ENCODE results near the gene KRTAP5-7. TPM values are rescaled to one million over a fixed set of nuclear protein-coding genes. Genes with fewer than 3 reads are reported as not detected.
"Not testable (repeated sequence)": the region's sequence is repeated elsewhere in the genome, so short reads cannot be mapped to it uniquely, and the experiment has no call there.

The KRTAP5-7 gene
- polyA plus RNA-seq, 3 donors, result 0.03 TPM; not detected in 2

DNA sequence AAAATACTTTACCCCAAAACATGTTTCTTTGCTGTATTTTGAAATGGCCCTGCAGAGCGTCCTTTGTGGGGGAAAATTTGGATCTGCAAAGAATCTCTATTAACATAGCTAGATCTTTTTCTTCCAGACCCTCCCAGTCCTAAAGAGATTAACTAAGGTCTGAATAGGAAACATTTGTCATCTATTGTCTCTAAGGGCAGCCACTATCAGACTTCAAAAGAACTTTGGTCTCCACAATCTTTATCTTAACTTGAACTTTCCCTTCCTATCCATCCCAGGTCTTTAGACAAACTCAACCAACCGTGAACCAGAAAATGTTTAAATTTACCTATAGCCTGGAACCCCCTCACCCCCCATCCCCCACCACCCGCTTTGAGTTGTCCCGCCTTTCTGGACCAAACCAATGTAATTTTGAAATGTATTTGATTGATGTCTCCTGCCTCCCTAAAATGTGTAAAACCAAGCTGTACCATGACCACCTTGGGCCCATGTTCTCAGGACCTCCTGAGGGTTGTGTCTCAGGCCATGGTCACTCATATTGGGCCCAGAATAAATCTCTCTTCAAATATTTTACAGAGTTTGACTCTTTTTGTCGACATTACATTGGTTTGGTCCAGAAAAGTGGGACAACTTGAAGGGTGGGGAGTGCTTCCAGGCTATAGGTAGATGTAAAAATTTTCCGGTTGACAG, 17.6 kb downstream of the KRTAP5-7 start:
- no peak overlapping the region for H3K27ac ChIP-seq (ENCODE audit: low read depth, low read length)
- 86 to 91% (median 89%) methylated on average over 6 of the region's 6 CpGs for WGBS, 3 donors

DNA sequence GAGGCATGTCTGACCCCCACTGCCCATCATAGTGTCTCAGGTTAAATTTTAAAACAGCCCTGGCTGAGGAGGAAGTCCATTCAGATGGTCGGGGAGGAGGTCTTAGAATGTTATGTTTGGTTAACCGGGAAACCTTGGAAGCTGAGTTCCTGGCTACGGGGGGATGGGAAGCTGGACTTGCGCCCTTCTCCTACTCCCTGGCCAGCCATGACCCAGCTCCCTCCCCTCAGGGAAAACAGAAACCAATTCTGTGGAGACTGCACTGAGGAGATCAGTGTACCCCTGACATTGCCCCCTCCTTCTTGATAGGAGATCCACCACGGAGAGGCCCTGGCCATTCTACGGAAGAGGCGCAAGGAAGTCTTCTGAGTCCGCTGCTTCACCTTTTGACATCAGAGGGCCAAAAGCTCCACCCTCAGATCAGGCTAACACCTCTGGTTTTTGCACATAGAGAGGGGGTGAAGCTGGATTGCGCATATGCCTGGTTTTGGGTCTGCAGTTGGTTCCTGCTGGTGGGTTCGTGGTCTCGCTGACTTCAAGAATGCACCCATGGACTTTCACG, 18.4 kb downstream of the KRTAP5-7 start:
- no peak overlapping the region for H3K27ac ChIP-seq (ENCODE audit: low read depth, low read length)
- WGBS, 3 donors, result 83 to 89% (median 87%) methylated on average over 12 of the region's 12 CpGs

DNA sequence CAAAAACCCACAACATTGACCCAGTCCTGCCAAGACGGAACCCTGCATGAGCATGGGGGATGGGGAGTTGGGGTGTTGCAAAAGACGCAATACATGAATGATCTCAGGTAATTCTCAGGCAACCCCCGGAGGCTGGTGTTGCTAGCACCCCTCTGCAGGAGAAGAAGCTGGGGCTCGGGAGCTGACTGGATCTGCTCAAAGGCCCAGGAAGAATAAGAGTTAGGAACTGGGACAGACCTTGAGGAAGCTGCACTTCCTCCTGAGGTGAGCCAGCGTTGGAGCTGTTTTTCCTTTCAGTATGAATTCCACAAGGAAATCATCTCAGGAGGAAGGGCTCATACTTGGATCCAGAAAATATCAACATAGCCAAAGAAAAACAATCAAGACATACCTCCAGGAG, 21.1 kb downstream of the KRTAP5-7 start, which contains the start of gene KRTAP5-9:
Gene KRTAP5-9 (plus strand): TSS at position 301 of the 400 bp plus-strand sequence. CDS start 238 bp downstream, outside the sequence.
- no peak within 1 kb of the TSS for H3K27ac ChIP-seq (ENCODE audit: low read depth, low read length)
- 51 to 74% (median 64%) methylated on average over 5 of the region's 5 CpGs for WGBS, 3 donors

DNA sequence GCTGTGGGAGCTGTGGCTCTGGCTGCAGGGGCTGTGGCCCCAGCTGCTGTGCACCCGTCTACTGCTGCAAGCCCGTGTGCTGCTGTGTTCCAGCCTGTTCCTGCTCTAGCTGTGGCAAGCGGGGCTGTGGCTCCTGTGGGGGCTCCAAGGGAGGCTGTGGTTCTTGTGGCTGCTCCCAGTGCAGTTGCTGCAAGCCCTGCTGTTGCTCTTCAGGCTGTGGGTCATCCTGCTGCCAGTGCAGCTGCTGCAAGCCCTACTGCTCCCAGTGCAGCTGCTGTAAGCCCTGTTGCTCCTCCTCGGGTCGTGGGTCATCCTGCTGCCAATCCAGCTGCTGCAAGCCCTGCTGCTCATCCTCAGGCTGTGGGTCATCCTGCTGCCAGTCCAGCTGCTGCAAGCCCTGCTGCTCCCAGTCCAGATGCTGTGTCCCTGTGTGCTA, 21.7 kb downstream of the KRTAP5-7 start:
- WGBS, 3 donors, result 29 to 59% (median 35%) methylated on average over 5 of the region's 5 CpGs
- no peak overlapping the region for H3K27ac ChIP-seq (ENCODE audit: low read depth, low read length)

DNA sequence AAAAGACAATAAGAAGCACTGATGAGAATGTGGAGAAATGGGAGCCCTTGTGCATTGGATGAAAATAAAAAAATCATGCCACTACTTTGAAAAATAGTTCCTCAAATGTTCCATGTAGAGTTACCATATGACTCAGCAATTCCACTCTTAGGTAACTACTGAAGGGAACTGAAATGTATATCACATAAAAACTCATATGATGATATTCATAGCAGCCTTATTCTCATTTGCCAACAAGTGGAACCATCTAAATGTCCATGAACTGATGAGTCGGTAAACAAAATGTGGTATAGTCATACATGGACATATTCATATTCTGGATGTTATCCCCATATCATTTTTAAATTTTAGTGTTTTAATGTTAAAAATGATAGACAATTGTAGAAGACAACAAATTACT, 24.6 kb downstream of the KRTAP5-7 start:
- no peak overlapping the region for H3K27ac ChIP-seq (ENCODE audit: low read depth, low read length)
- WGBS, 3 donors, result 95 to 100% (median 95%) methylated on average over 1 of the region's 1 CpG

DNA sequence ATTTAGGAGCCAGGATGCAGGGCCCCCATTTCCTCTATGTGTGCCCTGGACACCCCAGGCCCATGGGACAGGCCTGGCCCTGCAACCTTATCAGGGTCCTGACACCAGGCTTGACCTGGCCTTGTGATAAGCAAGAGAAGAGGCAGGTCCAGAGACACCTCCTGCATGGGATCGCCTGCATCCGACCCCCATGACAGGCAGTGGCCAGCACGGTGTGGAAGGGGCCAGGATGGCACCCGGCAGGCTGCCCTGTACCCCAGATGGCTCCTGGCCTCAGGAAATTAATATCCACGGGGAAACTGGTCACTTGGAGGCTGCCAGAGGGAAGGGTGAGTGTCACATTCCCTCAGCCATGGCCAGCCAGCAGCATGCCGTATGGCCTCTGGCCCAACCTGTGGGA, 27.9 kb downstream of the KRTAP5-7 start:
- WGBS, 3 donors, result 77 to 85% (median 82%) methylated on average over 5 to 6 of the region's 6 CpGs
- H3K27ac ChIP-seq (ENCODE audit: low read depth, low read length), result no peak overlapping the region

DNA sequence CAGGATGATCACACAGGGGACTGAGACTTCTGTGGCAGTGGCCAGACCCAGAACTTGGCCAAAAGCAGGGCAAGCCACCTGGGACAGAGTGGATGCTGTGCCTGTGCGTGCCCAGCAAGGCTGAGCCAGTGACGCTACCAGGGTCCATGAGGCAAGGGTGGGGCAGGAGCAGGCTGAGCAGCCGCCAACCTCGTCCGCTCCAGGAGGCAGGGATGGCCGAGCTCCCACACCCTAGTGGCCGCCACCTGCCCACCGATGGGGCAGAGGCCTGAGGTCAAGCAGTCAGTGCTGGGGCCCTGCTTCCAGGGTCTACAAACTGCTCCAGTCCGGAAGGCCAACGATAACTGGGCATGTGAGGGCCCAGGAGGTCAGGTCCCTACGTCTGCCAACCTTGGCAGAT, 28.4 kb downstream of the KRTAP5-7 start:
- 90 to 95% (median 92%) methylated on average over 11 of the region's 11 CpGs for WGBS, 3 donors
- no peak overlapping the region for H3K27ac ChIP-seq (ENCODE audit: low read depth, low read length)

DNA sequence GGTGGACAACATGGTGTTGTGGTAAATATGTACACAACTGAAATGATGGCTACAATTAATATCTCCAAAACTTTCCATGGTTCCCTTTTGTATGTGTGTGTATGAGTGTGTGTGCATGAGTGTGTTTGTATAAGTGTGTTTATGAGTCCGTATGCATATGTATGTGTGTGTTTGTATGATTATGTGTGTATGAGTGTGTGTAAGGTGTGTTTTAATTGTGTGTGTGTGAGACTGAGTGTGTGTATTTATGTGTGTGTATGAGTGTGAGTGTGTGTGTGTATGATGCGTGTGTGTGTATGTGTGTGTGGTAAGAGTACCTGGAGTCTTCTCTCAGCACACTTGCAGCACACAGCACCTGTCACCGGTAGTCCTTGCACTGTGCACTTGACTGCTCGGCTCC, 29.0 kb downstream of the KRTAP5-7 start:
- 78 to 91% (median 87%) methylated on average over 4 of the region's 4 CpGs for WGBS, 3 donors
- no peak overlapping the region for H3K27ac ChIP-seq (ENCODE audit: low read depth, low read length)

DNA sequence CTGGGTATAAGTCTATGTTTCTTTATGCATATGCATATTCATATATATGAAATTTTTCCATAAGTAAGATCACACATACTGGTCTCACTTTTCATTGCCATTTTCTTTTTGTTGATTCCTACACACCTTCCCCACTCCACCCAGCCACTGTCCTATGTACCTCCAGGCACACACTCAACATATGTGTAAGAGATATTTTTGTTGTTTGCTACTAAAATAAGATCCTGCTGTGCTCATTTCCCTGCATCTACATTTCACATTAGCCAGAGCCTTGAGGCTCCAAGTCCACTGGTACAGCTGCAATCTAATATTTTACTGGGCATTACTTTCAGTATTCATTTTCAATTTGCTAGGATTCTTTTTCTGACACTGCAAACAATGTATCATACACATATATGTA, 30.2 kb downstream of the KRTAP5-7 start:
- H3K27ac ChIP-seq (ENCODE audit: low read depth, low read length), result no peak overlapping the region

DNA sequence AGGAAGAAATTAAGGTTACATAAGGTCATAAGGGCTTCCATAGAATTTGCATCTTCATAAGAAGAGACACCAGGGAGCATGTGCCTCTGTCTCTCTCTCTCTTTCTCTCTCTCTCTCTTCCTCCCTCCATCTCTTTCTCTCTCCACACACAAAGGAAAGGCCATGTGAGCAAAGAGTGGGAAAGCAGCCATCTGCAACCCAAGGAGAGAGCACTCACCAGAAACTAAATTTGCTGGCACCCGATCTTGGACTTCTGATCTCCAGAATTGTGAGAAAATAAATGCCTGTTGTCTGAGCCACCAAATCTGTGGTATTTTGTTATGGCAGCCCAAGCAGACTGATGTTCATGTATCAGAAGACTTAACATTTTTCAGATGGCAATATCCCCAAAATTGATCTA, 31.9 kb downstream of the KRTAP5-7 start:
- H3K27ac ChIP-seq (ENCODE audit: low read depth, low read length), result no peak overlapping the region
- 38 to 90% (median 81%) methylated on average over 1 of the region's 1 CpG for WGBS, 3 donors

DNA sequence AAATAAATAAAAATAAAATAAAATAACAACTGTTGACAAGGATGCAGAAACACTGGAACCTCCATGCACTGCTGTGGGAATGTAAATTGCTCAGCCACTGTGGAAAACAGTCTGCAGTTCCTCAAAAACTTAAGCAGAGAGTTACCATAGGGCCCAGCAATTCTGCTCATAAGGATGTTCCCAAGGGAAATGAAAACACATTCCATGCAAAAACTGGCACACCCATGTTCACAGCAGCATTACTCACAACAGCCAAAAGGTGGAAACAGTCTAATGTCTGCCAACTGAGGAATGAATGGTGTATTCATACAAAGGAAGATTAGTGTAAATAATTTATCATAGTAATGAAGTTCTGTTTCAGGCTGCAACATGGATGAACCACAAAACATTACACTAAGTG, 35.1 kb downstream of the KRTAP5-7 start:
- no peak overlapping the region for H3K27ac ChIP-seq (ENCODE audit: low read depth, low read length)

DNA sequence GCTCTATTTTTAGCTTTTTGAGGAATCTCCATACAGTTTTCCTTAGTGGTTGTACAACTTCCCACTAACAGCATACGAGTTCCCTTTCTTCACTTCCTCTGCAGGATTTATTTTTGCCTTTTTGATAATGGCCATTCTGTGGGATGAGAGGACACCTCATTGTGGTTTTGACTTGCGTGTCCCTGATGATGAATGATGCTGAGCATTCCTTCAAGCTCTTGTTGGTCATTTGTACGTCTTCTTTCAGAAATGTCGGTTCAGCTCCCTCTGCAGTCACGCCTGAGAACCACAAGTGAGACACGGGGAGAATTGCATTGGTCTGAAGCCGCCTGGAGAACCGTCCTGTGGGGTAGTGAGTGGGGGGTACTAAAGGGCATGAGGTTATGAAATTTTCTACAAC, 36.3 kb downstream of the KRTAP5-7 start:
- 15 to 27% (median 17%) methylated on average over 8 of the region's 8 CpGs for WGBS, 3 donors
- H3K27ac ChIP-seq (ENCODE audit: low read depth, low read length), result no peak overlapping the region

DNA sequence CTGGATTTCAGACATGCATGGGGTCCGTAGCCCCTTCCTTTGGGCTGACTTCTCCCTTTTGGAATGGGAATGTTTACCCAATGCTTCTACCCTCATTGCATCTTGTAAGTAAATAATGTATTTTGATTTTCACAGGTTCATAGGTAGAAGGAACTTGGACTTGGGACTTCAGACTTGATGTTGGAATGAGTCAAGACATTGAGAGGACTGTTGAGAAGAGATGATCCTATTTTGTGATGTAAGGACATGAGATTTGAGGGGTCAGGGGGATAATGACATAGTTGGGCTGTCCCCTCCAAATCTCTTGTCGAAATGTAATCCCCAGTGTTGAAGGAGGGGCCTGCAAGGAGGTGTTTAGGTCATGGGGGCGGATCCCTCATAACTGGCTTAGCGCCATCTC, 37.4 kb downstream of the KRTAP5-7 start:
- H3K27ac ChIP-seq (ENCODE audit: low read depth, low read length), result no peak overlapping the region
- 87 to 90% (median 89%) methylated on average over 4 of the region's 4 CpGs for WGBS, 3 donors

DNA sequence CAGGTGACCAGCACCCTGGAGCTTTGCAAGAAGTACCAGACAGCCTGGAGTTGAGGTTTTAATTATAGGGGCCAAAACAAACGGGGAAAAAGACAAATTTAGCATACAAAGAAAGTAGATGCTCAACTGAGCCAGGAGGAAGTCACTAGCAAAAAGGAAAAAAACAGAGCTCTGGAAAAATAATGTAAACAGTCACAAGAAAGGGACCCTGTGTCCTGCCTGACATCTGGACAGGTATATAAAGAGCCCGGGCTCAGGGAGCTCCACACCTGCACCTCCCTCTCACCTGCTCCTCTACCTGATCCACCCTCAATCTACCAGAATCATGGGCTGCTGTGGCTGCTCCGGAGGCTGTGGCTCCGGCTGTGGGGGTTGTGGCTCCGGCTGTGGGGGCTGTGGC, 38.2 kb downstream of the KRTAP5-7 start, which contains the start of gene KRTAP5-10:
Gene KRTAP5-10 (plus strand): TSS at position 301 of the 400 bp plus-strand sequence. CDS start 25 bp downstream, at position 326.
- WGBS, 3 donors, result 60 to 66% (median 60%) methylated on average over 5 of the region's 5 CpGs

DNA sequence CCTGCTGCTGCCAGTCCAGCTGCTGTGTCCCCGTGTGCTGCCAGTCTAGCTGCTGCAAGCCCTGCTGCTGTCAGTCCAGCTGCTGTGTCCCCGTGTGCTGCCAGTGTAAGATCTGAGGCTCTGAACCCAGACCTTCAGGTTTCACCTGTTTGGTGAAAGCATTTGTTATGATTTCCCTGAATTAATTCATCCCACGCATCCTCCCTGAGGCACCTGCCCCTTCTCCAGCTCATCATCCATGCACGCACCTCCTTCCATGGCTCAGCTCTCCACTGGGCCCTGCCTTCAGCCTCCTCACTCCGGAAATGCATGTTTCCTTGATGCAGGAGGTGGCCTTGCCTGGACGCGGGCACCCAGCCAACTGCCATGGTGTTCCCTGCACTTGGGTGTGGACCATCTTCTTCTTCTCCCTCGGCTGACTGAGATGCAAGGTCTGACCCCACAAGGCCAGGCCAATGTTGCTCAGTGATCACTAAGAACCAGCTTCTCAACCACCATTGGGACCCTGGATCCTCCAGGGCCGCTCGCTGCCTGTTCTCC, 39.1 kb downstream of the KRTAP5-7 start:
- 67 to 81% (median 68%) methylated on average over 10 of the region's 10 CpGs for WGBS, 3 donors
- no peak overlapping the region for H3K27ac ChIP-seq (ENCODE audit: low read depth, low read length)

More for the DNA sequence above, 38.2 kb downstream of the KRTAP5-7 start, which contains the start of gene KRTAP5-10:
- no peak within 1 kb of the TSS for H3K27ac ChIP-seq (ENCODE audit: low read depth, low read length)

DNA sequence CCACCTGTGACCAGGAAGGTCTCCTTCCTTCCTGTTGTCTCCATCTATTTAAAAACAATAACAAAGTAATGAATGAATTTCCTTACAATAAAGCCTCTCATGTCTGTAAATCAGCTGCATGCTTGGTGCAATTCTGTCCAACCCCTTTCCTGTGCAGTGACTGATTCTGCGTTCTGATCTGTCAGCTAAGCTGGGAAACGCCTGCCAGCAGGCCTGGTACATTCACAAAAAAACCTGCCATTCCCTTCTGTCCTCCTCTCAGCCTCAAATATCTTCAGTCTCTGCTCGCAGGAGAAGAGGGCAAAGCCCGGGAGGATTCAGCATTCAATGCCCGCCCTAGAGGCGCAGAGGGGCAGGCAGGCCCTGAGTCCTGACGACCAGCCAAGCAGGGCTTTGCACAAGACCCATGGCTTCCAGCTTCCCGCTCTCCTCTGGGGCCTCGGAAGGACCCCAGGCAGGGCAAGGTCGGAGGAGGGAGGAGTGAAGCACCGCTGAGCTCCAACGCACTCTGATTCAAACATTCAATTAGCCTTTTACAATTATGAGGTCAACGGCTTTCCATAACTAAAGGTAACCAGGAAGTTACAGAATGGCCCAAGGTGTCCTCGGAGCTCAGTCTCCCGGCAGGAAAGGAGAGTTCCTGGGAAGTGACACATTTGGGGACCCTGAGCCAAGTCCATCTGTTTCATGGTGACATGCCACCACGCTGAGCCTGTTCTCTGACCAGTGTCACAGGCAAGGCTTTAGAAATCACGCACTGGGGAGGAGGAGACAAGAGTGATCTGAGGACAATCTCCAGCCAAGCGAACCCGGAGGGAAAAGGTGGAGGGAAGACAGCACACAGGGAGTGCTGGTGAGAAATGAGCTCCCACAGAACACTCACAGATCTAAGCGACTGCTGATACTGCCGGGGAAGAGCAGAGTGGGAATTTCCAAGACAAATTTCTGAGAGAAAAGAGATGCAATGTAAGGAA, 39.8 kb downstream of the KRTAP5-7 start:
- 45 to 75% (median 58%) methylated on average over 18 to 19 of the region's 21 CpGs for WGBS, 3 donors

DNA sequence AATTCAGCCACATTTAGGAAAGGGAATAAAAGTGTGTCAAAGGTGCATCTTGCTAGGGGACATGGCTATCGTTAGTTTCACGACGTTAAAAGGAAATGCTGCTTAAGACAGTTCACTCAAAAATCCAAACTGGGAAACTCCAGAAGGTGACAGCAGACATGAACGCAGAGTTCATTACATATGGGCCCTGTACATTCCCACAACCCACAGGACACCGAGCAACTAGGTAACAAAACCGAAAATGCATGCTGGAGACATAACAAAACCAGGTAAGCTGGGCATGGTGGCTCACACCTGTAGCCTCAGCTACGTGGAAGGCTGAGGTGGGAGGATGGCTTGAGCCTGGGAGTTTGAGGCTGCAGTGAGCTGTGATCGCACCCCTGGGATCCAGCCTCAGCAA, 40.6 kb downstream of the KRTAP5-7 start:
- 69 to 82% (median 73%) methylated on average over 8 of the region's 8 CpGs for WGBS, 3 donors
- not testable (repeated sequence) for H3K27ac ChIP-seq (ENCODE audit: low read depth, low read length)

More for the DNA sequence above, 39.8 kb downstream of the KRTAP5-7 start:
- not testable (repeated sequence) for H3K27ac ChIP-seq (ENCODE audit: low read depth, low read length)

DNA sequence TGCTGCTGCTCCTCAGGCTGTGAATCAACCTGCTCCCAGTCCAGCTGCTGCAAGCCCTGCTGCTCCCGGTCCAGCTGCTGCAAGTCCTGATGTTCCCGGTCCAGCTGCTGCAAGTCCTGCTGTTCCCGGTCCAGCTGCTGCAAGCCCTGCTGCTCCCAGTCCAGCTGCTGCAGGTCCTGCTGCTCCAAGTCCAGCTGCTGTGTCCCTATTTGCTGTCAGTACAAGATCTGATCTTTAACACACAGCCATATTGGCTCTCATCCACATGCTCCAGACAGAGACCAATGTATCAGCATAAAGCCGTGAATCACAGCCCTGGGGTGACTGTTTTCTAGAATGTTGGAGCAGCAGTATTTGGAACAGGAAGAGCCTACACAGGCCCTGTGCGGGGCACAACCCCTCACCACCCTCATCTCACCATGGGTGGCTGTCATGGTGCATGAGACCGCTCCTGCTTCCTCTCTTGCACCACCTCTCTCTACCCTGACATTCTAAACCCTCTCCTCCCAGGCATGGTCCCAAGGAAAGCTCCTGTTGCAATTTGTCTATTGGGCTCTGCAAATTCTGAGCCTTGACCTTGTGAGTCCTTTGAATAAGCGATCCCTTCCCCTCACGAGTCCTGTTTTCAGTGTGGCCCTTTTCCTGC, 41.8 kb downstream of the KRTAP5-7 start:
- WGBS, 3 donors, result 47 to 65% (median 60%) methylated on average over 8 of the region's 8 CpGs
- H3K27ac ChIP-seq (ENCODE audit: low read depth, low read length), result no peak overlapping the region
